HCT116 (cell line): Measurements from ENCODE around the gene FNDC1.

Source experiments
- EZH2 ChIP-seq: fragments of 200-600 bp; sonication (generic); IDR thresholded peaks from 2 replicates; pipeline ENCODE4 v1.6.1; 2017; ENCODE audit warnings: antibody characterized with exemption, mixed run types
- EZH2phosphoT487 ChIP-seq: fragments of 200-600 bp; IDR thresholded peaks from 2 replicates; pipeline ENCODE4 v1.6.1; 2018; ENCODE audit warnings: antibody characterized with exemption, borderline replicate concordance
- POLR2A ChIP-seq: IDR thresholded peaks from 2 replicates; pipeline ENCODE4 v1.7.0; 2011; ENCODE audit warnings: borderline replicate concordance; ENCODE audit not compliant: insufficient read depth, insufficient read length; ENCODE audit errors: extremely low read depth
- RAD21 ChIP-seq: IDR thresholded peaks from 2 replicates; pipeline ENCODE4 v1.6.1; 2012; ENCODE audit warnings: low read depth, mild to moderate bottlenecking
- TCF7L2 ChIP-seq: IDR thresholded peaks from 2 replicates; pipeline ENCODE4 v1.7.0; 2011; ENCODE audit warnings: borderline replicate concordance, inconsistent platforms; ENCODE audit not compliant: insufficient read depth, insufficient read length; ENCODE audit errors: extremely low read depth
- ZNF274 ChIP-seq: fragments of 200-500 bp; sonication (Bioruptor generic); IDR thresholded peaks from 2 replicates; pipeline ENCODE4 v1.6.1; 2014; ENCODE audit warnings: mild to moderate bottlenecking, low read depth, low read length, inconsistent platforms
- TF ChIP-seq, protein P1 (sequence below), 3 experiments: fragments of 200-600 bp in 1 of 3; sonication (generic) in 1 of 3; IDR thresholded peaks in 2 of 3; conservative IDR thresholded peaks in 1 of 3; 2 replicates each; pipeline ENCODE4 v1.5.1; 2012 to 2017; ENCODE audit warnings: low read depth in 2 of 3, low read length in 2 of 3, antibody characterized with exemption in 1 of 3, borderline replicate concordance in 1 of 3, control low read depth in 1 of 3, mild to moderate bottlenecking in 1 of 3, mixed read lengths in 1 of 3, mixed run types in 1 of 3, moderate library complexity in 1 of 3; ENCODE audit not compliant: insufficient read depth in 1 of 3
- TF ChIP-seq, protein P2 (sequence below): IDR thresholded peaks from 2 replicates; pipeline ENCODE4 v1.6.1; 2011; ENCODE audit warnings: mild to moderate bottlenecking, low read length, moderate library complexity; ENCODE audit not compliant: insufficient replicate concordance; ENCODE audit errors: extremely low read depth

DNA sequence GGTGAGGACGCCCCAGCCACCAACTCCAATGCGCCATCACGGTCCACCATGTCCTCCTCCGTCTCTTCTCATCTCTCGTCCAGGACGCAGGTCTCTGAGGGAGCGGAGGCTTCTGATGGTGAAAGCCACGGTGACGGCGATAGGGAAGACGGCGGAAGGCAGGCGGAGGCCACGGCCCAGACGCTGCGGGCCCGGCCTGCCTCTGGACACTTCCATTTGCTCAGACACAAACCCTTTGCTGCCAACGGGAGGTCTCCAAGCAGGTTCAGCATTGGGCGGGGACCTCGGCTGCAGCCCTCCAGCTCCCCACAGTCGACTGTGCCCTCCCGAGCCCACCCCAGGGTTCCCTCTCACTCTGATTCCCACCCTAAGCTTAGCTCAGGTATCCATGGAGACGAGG is 63.6 kb downstream of the FNDC1 start:
- TF ChIP-seq RAD21 (no peak), POLR2A (no peak), TCF7L2 (no peak), EZH2 (no peak), ZNF274 (no peak), EZH2phosphoT487 (no peak)
- TF ChIP-seq, protein P1, sequence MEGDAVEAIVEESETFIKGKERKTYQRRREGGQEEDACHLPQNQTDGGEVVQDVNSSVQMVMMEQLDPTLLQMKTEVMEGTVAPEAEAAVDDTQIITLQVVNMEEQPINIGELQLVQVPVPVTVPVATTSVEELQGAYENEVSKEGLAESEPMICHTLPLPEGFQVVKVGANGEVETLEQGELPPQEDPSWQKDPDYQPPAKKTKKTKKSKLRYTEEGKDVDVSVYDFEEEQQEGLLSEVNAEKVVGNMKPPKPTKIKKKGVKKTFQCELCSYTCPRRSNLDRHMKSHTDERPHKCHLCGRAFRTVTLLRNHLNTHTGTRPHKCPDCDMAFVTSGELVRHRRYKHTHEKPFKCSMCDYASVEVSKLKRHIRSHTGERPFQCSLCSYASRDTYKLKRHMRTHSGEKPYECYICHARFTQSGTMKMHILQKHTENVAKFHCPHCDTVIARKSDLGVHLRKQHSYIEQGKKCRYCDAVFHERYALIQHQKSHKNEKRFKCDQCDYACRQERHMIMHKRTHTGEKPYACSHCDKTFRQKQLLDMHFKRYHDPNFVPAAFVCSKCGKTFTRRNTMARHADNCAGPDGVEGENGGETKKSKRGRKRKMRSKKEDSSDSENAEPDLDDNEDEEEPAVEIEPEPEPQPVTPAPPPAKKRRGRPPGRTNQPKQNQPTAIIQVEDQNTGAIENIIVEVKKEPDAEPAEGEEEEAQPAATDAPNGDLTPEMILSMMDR (IDR thresholded peaks at IDR 0.05 in 2 of 3, conservative IDR thresholded peaks at IDR 0.05 in 1 of 3; ENCODE audit: borderline replicate concordance in 1 of 3, insufficient read depth in 1 of 3, low read depth in 2 of 3, low read length in 2 of 3), result no peak
- TF ChIP-seq, protein P2, sequence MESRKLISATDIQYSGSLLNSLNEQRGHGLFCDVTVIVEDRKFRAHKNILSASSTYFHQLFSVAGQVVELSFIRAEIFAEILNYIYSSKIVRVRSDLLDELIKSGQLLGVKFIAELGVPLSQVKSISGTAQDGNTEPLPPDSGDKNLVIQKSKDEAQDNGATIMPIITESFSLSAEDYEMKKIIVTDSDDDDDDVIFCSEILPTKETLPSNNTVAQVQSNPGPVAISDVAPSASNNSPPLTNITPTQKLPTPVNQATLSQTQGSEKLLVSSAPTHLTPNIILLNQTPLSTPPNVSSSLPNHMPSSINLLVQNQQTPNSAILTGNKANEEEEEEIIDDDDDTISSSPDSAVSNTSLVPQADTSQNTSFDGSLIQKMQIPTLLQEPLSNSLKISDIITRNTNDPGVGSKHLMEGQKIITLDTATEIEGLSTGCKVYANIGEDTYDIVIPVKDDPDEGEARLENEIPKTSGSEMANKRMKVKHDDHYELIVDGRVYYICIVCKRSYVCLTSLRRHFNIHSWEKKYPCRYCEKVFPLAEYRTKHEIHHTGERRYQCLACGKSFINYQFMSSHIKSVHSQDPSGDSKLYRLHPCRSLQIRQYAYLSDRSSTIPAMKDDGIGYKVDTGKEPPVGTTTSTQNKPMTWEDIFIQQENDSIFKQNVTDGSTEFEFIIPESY, result no peak
